ENCODE results near the gene LYPD6B.
A peak's percentile ranks its signal among the peaks of the same experiment; 100 is the strongest.

LYPD6B gene, protein sequence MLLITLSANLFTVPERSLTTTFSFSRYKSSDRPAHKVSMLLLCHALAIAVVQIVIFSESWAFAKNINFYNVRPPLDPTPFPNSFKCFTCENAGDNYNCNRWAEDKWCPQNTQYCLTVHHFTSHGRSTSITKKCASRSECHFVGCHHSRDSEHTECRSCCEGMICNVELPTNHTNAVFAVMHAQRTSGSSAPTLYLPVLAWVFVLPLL

DNA sequence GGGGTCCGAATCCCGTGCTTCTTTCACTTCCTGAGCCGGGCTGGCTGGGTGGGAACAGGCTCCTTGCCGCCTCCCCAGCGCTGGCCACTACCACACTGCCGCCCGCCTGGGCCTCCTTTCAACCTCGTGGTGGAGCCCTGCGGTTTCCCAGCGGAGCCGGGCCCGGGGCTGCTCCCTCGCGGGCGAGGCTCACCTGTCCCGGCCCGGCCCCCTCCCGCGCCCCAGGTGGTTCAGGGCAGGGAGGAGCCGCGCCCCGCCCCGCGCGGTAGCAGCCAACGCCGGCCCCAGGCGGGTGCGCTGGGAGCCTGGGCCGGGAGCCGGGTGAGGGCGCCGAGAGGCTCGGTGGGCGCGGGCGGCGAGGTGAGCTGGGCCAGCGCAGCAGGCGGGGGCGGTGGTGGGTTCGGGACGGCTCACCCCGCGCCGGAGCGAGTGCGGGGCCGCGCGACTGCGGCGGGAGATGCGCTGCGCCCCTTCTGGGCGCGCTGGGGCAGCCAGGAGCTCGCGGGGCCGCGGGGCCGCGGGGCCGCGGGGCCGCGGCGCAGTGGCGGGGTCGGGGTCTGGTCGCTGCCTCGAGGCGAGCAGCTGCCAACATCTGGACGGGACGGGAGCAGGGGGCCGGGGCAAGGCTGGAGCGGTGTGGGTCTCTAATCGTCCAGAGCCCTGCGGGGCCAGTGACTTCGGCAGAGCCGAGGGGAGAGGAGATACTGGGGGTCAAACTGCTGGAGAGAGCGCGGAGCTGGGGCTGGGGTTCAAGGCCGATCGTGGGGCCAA, at the start of gene LYPD6B:
Gene LYPD6B, plus strand, starts transcription at position 258 of the 771 bp plus-strand sequence. CDS start 92,250 bp downstream, outside the sequence.
- Mint-ChIP-seq H3K27ac (no peak within 1 kb of the TSS), H3K4me3 (peak within 1 kb of the TSS; percentile 77), H3K27me3 (peaks cover 7% of the 10 kb centered on the region), H3K36me3 (no peaks in the 10 kb centered on the region), H3K4me1 (peaks cover 20% of the 10 kb centered on the region), H3K9me3 (no peaks in the 10 kb centered on the region)
- DNase-seq (ENCODE audit: low spot score in 2 of 2) = no peak
- ATAC-seq (ENCODE audit: low read depth) = peak; percentile 84

DNA sequence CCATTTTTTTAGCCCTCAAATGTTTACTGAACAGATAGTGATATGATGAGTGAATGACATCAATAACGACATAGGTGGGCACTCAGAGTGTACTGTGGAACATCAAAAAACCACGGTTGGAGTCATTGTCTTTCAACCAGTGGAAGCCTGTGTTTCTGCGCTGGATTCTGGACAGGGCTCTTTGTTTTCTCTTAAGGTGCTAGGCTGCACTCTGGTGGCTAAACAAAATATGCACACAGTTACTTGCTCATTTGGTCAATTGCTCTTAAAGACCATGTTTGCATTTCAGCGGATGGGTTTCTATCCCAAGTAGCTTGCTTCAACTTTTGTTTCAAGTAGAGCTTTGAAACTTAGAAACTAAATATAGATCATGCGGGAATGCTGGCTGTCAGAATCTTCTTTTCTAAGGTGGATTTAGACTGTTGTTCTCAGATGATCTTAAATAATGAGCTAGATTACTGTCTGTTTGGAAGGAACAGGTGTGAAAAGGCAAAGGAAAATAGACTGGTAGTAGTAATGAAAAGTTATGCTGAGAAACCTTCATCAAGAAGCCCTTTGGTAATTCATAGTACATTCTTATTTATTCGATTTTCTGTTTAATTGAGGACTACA, 48.5 kb upstream of the LYPD6B start:
- Mint-ChIP-seq H3K27ac (no peak overlapping the region), H3K4me3 (no peak overlapping the region), H3K36me3 (peaks cover 3% of the 10 kb centered on the region), H3K4me1 (peaks cover 3% of the 10 kb centered on the region), H3K9me3 (no peaks in the 10 kb centered on the region), H3K27me3 (no peaks in the 10 kb centered on the region)
- peak; percentile 45 to 46 for DNase-seq (ENCODE audit: low spot score in 2 of 2)
- ATAC-seq (ENCODE audit: low read depth) = peak; percentile 76

DNA sequence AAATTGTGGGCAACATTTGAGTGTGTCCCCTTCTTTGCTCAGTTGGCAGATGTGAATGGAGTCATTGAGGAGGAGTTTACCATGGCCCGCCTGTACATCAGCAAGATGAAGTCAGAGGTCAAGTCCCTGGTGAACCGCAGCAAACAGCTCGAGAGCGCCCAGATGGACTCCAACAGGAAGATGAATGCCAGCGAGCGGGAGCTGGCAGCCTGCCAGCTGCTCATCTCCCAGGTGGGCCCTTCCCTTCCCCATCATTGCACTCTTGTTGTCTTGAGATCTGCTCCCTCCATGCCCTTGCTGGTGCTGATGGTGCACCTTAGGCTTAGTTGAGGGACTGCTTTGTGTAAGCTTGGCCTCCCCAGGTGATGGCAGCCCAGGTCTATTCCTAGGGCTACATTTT, 47.5 kb upstream of the LYPD6B start:
- no peaks in the 10 kb centered on the region for H3K27me3 Mint-ChIP-seq
- H3K27ac Mint-ChIP-seq = no peak overlapping the region
- peaks cover 6% of the 10 kb centered on the region for H3K36me3 Mint-ChIP-seq
- no peak for DNase-seq (ENCODE audit: low spot score in 2 of 2)
- H3K4me1 Mint-ChIP-seq = peaks cover 3% of the 10 kb centered on the region
- no peak for ATAC-seq (ENCODE audit: low read depth)
- H3K4me3 Mint-ChIP-seq = no peak overlapping the region
- no peaks in the 10 kb centered on the region for H3K9me3 Mint-ChIP-seq

DNA sequence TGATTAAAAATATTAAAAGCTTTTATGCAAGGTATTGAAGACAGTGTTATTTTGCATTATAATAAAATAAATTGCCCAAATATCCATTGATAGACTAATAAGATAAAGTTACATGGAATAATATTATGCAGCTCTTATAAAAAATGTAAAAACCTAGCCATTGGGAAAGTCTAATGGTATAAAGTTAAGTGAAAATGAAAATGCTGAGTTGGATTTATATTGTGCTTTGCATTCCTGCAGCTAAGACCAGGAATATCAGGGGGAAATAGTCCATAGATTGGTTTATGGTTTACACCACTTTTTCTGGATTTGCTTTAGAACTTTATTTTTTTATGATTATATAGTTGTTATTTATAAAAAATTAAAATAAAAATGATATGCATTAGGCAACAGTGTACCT, 46.1 kb upstream of the LYPD6B start:
- H3K27ac Mint-ChIP-seq = no peak overlapping the region
- H3K36me3 Mint-ChIP-seq = peaks cover 6% of the 10 kb centered on the region
- ATAC-seq (ENCODE audit: low read depth) = no peak
- no peaks in the 10 kb centered on the region for H3K9me3 Mint-ChIP-seq
- H3K4me3 Mint-ChIP-seq = no peak overlapping the region
- no peak for DNase-seq (ENCODE audit: low spot score in 2 of 2)
- H3K27me3 Mint-ChIP-seq = no peaks in the 10 kb centered on the region
- peaks cover 3% of the 10 kb centered on the region for H3K4me1 Mint-ChIP-seq

DNA sequence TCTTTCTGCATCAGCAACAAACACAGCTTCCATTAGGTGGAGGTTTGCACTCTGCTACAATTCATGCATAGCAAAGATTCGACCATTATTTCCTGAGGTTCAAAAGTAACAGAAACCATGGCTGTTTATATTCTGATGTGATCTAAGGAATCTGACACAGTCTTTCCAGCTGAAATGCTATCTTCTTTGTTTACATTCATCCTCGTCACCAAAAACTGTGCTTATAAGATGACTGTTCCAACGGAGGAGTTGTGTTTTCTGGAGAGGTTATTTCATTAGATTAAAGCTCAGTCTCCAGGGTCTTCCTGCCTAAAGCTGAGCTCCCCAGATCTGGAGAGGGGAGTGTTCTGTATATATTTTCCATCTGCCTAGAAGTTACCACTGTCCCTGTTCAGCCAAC, 45.1 kb upstream of the LYPD6B start:
- peaks cover 3% of the 10 kb centered on the region for H3K4me1 Mint-ChIP-seq
- DNase-seq (ENCODE audit: low spot score in 2 of 2) = no peak
- peaks cover 6% of the 10 kb centered on the region for H3K36me3 Mint-ChIP-seq
- H3K27ac Mint-ChIP-seq = no peak overlapping the region
- H3K4me3 Mint-ChIP-seq = no peak overlapping the region
- H3K27me3 Mint-ChIP-seq = no peaks in the 10 kb centered on the region
- ATAC-seq (ENCODE audit: low read depth) = no peak
- no peaks in the 10 kb centered on the region for H3K9me3 Mint-ChIP-seq

DNA sequence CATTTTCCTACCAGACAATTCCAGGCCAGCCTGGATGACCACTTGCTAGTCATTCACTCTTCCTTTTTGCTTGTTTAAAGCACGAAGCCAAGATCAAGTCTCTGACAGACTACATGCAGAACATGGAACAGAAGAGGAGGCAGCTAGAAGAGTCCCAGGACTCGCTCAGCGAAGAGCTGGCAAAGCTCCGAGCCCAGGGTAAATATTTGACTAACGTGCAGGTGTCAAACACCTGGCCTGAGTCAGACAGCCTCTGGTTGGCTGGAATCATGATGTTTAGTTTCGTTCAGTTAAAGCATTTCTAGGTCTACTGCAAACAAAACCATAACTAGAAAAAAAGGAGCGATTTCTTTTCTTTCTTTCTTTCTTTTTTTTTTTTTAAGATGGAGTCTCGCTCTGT, 44.2 kb upstream of the LYPD6B start:
- no peak for ATAC-seq (ENCODE audit: low read depth)
- no peak for DNase-seq (ENCODE audit: low spot score in 2 of 2)
- Mint-ChIP-seq H3K27ac (no peak overlapping the region), H3K27me3 (no peaks in the 10 kb centered on the region), H3K9me3 (no peaks in the 10 kb centered on the region), H3K36me3 (peaks cover 6% of the 10 kb centered on the region), H3K4me1 (peaks cover 3% of the 10 kb centered on the region), H3K4me3 (no peak overlapping the region)

DNA sequence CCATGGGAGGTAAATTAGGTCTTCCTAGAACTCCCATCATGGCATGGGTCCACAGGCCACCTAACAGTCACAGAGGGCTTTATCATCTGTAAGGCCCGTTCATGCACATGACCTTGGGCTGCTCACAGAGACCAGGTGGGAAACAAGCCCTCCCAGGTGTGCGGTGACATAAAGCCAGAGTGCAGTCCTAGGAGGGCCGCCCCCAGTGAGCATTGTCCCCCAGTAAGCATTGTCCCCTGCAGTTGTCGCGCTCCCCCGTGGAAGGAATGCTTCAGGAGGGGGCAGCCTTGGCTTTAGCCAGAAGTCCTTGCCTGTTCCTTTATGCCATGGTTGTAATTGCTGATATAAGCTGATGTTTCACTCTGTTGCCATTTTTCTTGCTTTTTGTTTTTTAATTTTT, 41.7 kb upstream of the LYPD6B start:
- Mint-ChIP-seq H3K9me3 (no peaks in the 10 kb centered on the region), H3K27ac (no peak overlapping the region), H3K4me3 (no peak overlapping the region), H3K36me3 (peaks cover 6% of the 10 kb centered on the region), H3K4me1 (no peaks in the 10 kb centered on the region), H3K27me3 (no peaks in the 10 kb centered on the region)
- no peak for ATAC-seq (ENCODE audit: low read depth)
- no peak for DNase-seq (ENCODE audit: low spot score in 2 of 2)

DNA sequence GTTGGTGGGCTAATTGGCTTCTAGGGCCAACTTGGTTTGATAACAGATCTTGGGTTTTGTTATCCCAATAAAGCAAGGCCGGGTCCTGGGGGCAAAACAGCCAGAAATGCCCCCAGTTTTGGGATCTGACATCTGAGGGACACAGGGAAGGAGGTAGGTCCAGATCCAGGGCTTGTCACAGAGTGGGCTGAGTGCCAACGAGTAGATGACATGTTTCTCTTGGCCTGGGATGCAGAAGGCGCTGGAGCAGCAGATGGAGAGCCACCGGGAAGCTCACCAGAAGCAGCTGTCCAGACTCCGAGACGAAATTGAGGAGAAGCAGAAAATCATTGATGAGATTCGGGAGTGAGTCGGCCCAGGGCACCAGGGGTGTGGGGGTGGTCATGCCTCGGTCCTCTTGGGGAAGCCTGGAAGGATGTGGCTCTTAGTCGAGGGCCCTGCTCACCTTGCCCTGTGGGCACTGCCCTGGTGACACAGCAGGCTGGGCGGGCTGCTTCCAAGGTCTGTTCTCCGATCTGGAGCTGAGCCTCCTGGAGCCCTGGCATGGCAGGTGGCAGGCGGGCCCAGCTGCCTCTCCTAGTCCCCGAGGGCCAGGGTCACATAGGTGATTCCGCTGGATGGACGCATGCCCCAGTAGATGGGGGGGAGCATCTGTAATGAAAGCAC, 40.2 kb upstream of the LYPD6B start:
- peaks cover 12% of the 10 kb centered on the region for H3K36me3 Mint-ChIP-seq
- no peak overlapping the region for H3K27ac Mint-ChIP-seq
- no peaks in the 10 kb centered on the region for H3K4me1 Mint-ChIP-seq
- no peak overlapping the region for H3K4me3 Mint-ChIP-seq
- H3K27me3 Mint-ChIP-seq = peaks cover 3% of the 10 kb centered on the region
- ATAC-seq (ENCODE audit: low read depth) (no peak), DNase-seq (ENCODE audit: low spot score in 2 of 2) (no peak)
- H3K9me3 Mint-ChIP-seq = no peaks in the 10 kb centered on the region

DNA sequence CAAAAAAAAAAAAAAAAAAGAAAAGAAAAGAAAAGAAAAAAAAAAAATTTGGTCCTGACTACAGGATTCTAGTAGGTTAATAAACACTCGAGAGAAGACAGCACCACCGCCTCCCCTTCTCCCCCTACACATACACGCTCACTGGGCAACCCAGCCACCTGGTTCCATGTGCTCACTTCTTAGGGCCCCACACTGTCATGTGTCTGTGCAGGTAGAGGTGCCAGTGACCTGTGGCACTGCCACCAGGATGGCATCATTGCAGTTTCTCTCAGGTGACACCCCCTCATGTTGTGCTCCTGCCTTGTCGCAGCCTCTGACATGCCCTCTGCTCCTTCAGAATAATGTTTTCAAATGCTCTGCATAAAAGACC, 39.7 kb upstream of the LYPD6B start:
- Mint-ChIP-seq H3K27ac (no peak overlapping the region), H3K27me3 (peaks cover 3% of the 10 kb centered on the region), H3K9me3 (no peaks in the 10 kb centered on the region), H3K36me3 (peaks cover 12% of the 10 kb centered on the region), H3K4me3 (no peak overlapping the region), H3K4me1 (no peaks in the 10 kb centered on the region)
- no peak for ATAC-seq (ENCODE audit: low read depth)
- no peak for DNase-seq (ENCODE audit: low spot score in 2 of 2)

DNA sequence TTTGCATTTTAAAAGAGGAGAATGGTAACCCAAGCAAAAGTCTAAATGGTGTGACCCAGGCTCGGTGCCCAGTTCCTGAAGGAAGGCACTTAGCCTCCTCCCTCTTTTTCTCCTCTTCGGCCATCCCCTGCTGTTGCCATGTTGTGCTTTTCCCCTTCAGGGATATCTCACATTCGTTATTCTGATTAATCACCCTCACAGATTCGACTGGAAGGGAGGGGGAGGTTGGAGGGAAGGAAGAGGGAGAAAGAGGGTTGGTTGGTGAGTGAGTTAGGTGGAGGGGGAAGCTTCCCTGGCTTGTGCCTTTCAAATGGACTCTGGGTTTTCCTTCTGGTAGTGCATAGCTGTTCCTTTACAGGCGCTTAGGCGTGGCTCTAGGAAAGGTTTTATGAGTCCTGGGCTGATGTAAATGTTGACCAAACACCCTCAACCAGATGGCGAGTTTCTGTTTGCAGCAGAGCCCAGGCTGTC, 39.0 kb upstream of the LYPD6B start:
- DNase-seq (ENCODE audit: low spot score in 2 of 2) = no peak
- Mint-ChIP-seq H3K9me3 (no peaks in the 10 kb centered on the region), H3K4me3 (no peak overlapping the region), H3K4me1 (no peaks in the 10 kb centered on the region), H3K27me3 (peaks cover 3% of the 10 kb centered on the region), H3K36me3 (peaks cover 10% of the 10 kb centered on the region), H3K27ac (no peak overlapping the region)
- no peak for ATAC-seq (ENCODE audit: low read depth)

DNA sequence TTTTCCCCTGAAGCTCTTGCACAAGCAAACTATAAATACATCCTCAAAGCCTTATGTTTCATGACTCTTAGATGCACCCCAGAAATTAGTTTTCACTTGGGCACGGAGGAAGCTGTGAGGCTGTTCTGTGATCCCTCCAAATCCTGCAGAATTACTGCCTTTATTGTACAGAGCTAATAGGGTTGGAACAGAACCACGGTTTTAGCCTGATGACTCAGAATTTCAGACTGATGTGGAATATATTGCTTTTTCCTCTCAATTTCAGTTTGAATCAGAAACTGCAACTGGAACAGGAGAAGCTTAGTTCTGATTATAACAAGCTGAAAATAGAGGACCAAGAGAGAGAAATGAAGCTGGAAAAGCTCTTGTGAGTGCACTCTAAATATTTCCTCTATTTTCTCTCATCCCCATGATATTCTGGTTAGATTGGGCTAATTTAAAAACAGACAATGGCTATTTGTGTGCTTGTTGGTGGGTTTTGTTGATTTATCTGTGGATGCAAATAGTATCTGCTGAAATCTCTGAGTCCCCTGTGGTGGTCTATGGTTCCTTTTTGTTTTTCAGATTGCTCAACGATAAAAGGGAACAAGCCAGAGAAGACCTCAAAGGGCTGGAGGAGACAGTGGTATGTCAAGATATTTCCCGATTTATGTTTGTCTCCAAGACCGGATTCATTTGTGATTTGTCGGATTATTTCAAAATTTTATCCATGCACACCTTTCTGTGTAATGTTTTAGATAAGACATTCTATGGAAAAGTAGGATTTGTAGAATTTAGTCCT, 38.2 kb upstream of the LYPD6B start:
- H3K36me3 Mint-ChIP-seq = peaks cover 6% of the 10 kb centered on the region
- H3K27me3 Mint-ChIP-seq = peaks cover 3% of the 10 kb centered on the region
- no peaks in the 10 kb centered on the region for H3K9me3 Mint-ChIP-seq
- ATAC-seq (ENCODE audit: low read depth) (no peak), DNase-seq (ENCODE audit: low spot score in 2 of 2) (no peak)
- no peaks in the 10 kb centered on the region for H3K4me1 Mint-ChIP-seq
- H3K4me3 Mint-ChIP-seq = no peak overlapping the region
- H3K27ac Mint-ChIP-seq = no peak overlapping the region

DNA sequence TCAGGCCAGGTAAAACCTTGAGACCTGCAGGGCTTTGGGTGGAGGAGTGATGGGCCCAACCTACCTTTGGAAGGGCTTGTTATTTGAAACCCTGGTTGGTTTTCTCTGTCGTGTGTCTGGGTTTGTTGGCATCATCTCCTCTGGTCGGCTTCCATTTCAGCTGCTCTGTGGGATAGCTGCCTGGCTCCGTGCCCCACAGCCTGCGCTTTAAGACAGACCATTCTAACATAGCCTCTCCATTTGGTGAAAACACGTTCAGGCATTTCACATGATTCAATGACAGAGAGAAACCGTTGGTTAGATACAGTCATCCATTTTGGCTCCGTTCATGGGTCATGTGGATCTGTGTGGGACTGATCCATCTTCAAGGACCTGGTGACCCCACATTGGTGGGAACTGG, 37.0 kb upstream of the LYPD6B start:
- ATAC-seq (ENCODE audit: low read depth) = no peak
- peaks cover 6% of the 10 kb centered on the region for H3K27me3 Mint-ChIP-seq
- DNase-seq (ENCODE audit: low spot score in 2 of 2) = no peak
- no peak overlapping the region for H3K27ac Mint-ChIP-seq
- H3K36me3 Mint-ChIP-seq = peaks cover 6% of the 10 kb centered on the region
- no peaks in the 10 kb centered on the region for H3K9me3 Mint-ChIP-seq
- H3K4me3 Mint-ChIP-seq = no peak overlapping the region
- peaks cover 5% of the 10 kb centered on the region for H3K4me1 Mint-ChIP-seq

DNA sequence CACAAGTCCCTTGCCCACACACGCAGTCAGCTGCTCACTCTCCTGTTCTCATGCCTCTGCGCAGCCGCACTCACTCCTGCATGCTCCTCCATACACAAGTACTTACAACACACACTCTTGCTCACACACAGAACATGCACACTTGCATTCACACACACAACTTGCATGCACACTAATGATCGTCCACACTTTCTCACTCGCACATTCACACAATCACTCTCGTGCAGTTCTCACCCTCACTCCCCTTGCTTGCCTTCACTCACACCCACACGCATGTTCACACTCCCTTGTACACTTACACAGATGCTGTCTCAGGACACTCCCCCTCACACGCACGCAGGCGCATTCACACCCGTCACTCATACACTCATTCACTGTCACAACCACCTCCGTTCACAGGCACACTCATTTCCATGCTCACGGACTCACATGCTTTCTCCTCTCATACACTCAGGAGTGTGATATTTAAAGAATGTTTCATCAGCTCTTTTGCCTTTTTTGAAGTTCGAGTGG, 36.1 kb upstream of the LYPD6B start:
- DNase-seq (ENCODE audit: low spot score in 2 of 2) (no peak), ATAC-seq (ENCODE audit: low read depth) (no peak)
- peaks cover 6% of the 10 kb centered on the region for H3K36me3 Mint-ChIP-seq
- H3K27me3 Mint-ChIP-seq = peaks cover 6% of the 10 kb centered on the region
- H3K27ac Mint-ChIP-seq = no peak overlapping the region
- H3K4me3 Mint-ChIP-seq = no peak overlapping the region
- H3K9me3 Mint-ChIP-seq = no peaks in the 10 kb centered on the region
- peaks cover 7% of the 10 kb centered on the region for H3K4me1 Mint-ChIP-seq
